ENCODE data around the gene PRXL2B.
"Not testable (repeated sequence)": the region's sequence is repeated elsewhere in the genome, so short reads cannot be mapped to it uniquely, and the experiment has no call there.

The PRXL2B gene

GRCh38 chr1:2586154-2587070 is at the start of gene PRXL2B:
TSS of gene PRXL2B (plus strand) at chr1:2586777. CDS start at chr1:2586886, 109 bp downstream.
- peak; percentile 100 for DNase-seq (ENCODE audit: low read depth)

GRCh38 chr1:2537784-2538115 is 48.8 kb upstream of the PRXL2B start:
- DNase-seq (ENCODE audit: low read depth), result no peak

GRCh38 chr1:2538376-2538775 is 48.2 kb upstream of the PRXL2B start:
- no peak for DNase-seq (ENCODE audit: low read depth)

GRCh38 chr1:2538872-2539271 is 47.7 kb upstream of the PRXL2B start:
- no peak for DNase-seq (ENCODE audit: low read depth)

- DNase-seq (ENCODE audit: low read depth), result no peak
Measured at GRCh38 chr1:2539312-2539907, 47.2 kb upstream of the PRXL2B start.

GRCh38 chr1:2540816-2541492 is 45.6 kb upstream of the PRXL2B start:
- DNase-seq (ENCODE audit: low read depth), result no peak

GRCh38 chr1:2541619-2542245 is 44.8 kb upstream of the PRXL2B start:
- no peak for DNase-seq (ENCODE audit: low read depth)

GRCh38 chr1:2542246-2542915 is 44.2 kb upstream of the PRXL2B start:
- DNase-seq (ENCODE audit: low read depth), result no peak

- no peak for DNase-seq (ENCODE audit: low read depth)
Measured at GRCh38 chr1:2543543-2544092, 43.0 kb upstream of the PRXL2B start.

- DNase-seq (ENCODE audit: low read depth), result no peak
Measured at GRCh38 chr1:2544093-2544874, 42.3 kb upstream of the PRXL2B start.

- DNase-seq (ENCODE audit: low read depth), result no peak
Measured at GRCh38 chr1:2544875-2545640, 41.5 kb upstream of the PRXL2B start.

GRCh38 chr1:2545754-2546514 is 40.6 kb upstream of the PRXL2B start:
- peak; percentile 72 for DNase-seq (ENCODE audit: low read depth)

- peak; percentile 84 for DNase-seq (ENCODE audit: low read depth)
Measured at GRCh38 chr1:2546515-2547209, 39.9 kb upstream of the PRXL2B start.

GRCh38 chr1:2547210-2548067 is 39.1 kb upstream of the PRXL2B start:
- no peak for DNase-seq (ENCODE audit: low read depth)

GRCh38 chr1:2548068-2548589 is 38.4 kb upstream of the PRXL2B start:
- DNase-seq (ENCODE audit: low read depth), result peak; percentile 50

GRCh38 chr1:2549367-2550029 is 37.1 kb upstream of the PRXL2B start:
- DNase-seq (ENCODE audit: low read depth), result not testable (repeated sequence)
